Activated CD8-positive, alpha-beta memory T cell treated with anti-CD3 and anti-CD28 coated beads, Interleukin-2, amount 50 U/mL, for 24 hours (primary cell): ENCODE data around the gene SPP2.

Experiments used
- DNase-seq: peaks from one replicate; pipeline ENCODE4 v3.0.0-alpha.2; 2020; ENCODE audit errors: extremely low read depth

The SPP2 gene

GRCh38 chr2:234092344-234092743 is 41.8 kb downstream of the SPP2 start:
- no peak for DNase-seq

- no peak for DNase-seq
These were observed 44.8 kb downstream of the SPP2 start for GRCh38 chr2:234095301-234095700.

GRCh38 chr2:234096164-234096563 is 45.7 kb downstream of the SPP2 start:
- DNase-seq = no peak

- DNase-seq = no peak
These were observed 48.2 kb downstream of the SPP2 start for GRCh38 chr2:234098681-234099080.

GRCh38 chr2:234099266-234099665 is 48.8 kb downstream of the SPP2 start:
- no peak for DNase-seq

- no peak for DNase-seq
These were observed 50.2 kb downstream of the SPP2 start for GRCh38 chr2:234100686-234101085.

- no peak for DNase-seq
These were observed 51.6 kb downstream of the SPP2 start for GRCh38 chr2:234102112-234102511.

- no peak for DNase-seq
These were observed 57.4 kb downstream of the SPP2 start for GRCh38 chr2:234107861-234108260.

- no peak for DNase-seq
These were observed 58.8 kb downstream of the SPP2 start for GRCh38 chr2:234109321-234109720.

- DNase-seq = no peak
These were observed 59.7 kb downstream of the SPP2 start for GRCh38 chr2:234110219-234110618.

- DNase-seq = no peak
These were observed 61.0 kb downstream of the SPP2 start for GRCh38 chr2:234111523-234111922.

- DNase-seq = no peak
These were observed 65.5 kb downstream of the SPP2 start for GRCh38 chr2:234116010-234116409.

GRCh38 chr2:234121999-234122398 is 71.5 kb downstream of the SPP2 start:
- no peak for DNase-seq

- no peak for DNase-seq
These were observed 75.1 kb downstream of the SPP2 start for GRCh38 chr2:234125451-234126145.

GRCh38 chr2:234126146-234126470 is 75.6 kb downstream of the SPP2 start:
- DNase-seq = no peak
